Glutamatergic neuron (in vitro differentiated cells): ENCODE data around the gene PDE1C. TPM values are rescaled to one million over a fixed set of nuclear protein-coding genes. Genes with fewer than 3 reads are reported as not detected.

Experiments used
- DNase-seq: peaks from one replicate; pipeline ENCODE4 v3.0.0; 2022
- H3K27ac Mint-ChIP-seq: one replicate; pipeline ENCODE4 v1.8.0; 2020; ENCODE audit warnings: mild to moderate bottlenecking, mixed read lengths, inconsistent platforms; ENCODE audit not compliant: unreplicated experiment
- H3K27me3 Mint-ChIP-seq: one replicate; pipeline ENCODE4 v1.8.0; 2020; ENCODE audit warnings: mild to moderate bottlenecking, moderate library complexity, mixed read lengths, inconsistent platforms; ENCODE audit not compliant: unreplicated experiment
- H3K36me3 Mint-ChIP-seq: one replicate; pipeline ENCODE4 v1.8.0; 2020; ENCODE audit warnings: mild to moderate bottlenecking, mixed read lengths, inconsistent platforms; ENCODE audit not compliant: unreplicated experiment
- H3K4me1 Mint-ChIP-seq: one replicate; pipeline ENCODE4 v1.8.0; 2020; ENCODE audit warnings: mild to moderate bottlenecking, low read depth, mixed read lengths, inconsistent platforms; ENCODE audit not compliant: unreplicated experiment
- H3K4me3 Mint-ChIP-seq: one replicate; pipeline ENCODE4 v1.8.0; 2020; ENCODE audit warnings: mild to moderate bottlenecking, mixed read lengths, inconsistent platforms; ENCODE audit not compliant: unreplicated experiment
- H3K9me3 Mint-ChIP-seq: one replicate; pipeline ENCODE4 v1.8.0; 2020; ENCODE audit warnings: mild to moderate bottlenecking, moderate library complexity, mixed read lengths, inconsistent platforms; ENCODE audit not compliant: unreplicated experiment
- CTCF ChIP-seq: fragments of 200-600 bp; sonication (generic); IDR thresholded peaks from one replicate; pipeline ENCODE4 v1.5.0; 2021; ENCODE audit not compliant: partially characterized antibody, unreplicated experiment
- long read RNA-seq: library from polyadenylated mRNA; unstranded; transcript quantifications from one replicate; pipeline ENCODE4 v2.0.0, GENCODE V29; 2020; ENCODE audit not compliant: unreplicated experiment
- total RNA-seq: library from RNA; stranded (reverse); fragmentation: NEBNext Ultra II Directional; extraction: Animal tissue kit (Norgen Biotek cat#: 25700); gene quantifications from one replicate; pipeline ENCODE4 v1.2.1, GENCODE V29; 2021; ENCODE audit not compliant: unreplicated experiment

PDE1C gene
- total RNA-seq, result 3.3 TPM
- long read RNA-seq, result 0 reads

- no peaks in the 10 kb centered on the region for H3K4me1 Mint-ChIP-seq
- H3K27me3 Mint-ChIP-seq, result peaks cover 8% of the 10 kb centered on the region
- H3K27ac Mint-ChIP-seq, result no peak within 1 kb of the TSS
- no peaks in the 10 kb centered on the region for H3K36me3 Mint-ChIP-seq
- peak within 1 kb of the TSS; percentile 87 for H3K4me3 Mint-ChIP-seq
- DNase-seq, result peak; percentile 52
- H3K9me3 Mint-ChIP-seq, result no peaks in the 10 kb centered on the region
- no peak for TF ChIP-seq CTCF
Observed at GRCh38 chr7:32070406-32071360, at the start of gene PDE1C. Gene PDE1C, minus strand, starts transcription at chr7:32070407.

- no peak for TF ChIP-seq CTCF
- H3K27ac Mint-ChIP-seq, result peak overlapping the region; percentile 33
- no peak overlapping the region for H3K4me3 Mint-ChIP-seq
- H3K9me3 Mint-ChIP-seq, result peaks cover 2% of the 10 kb centered on the region
- H3K4me1 Mint-ChIP-seq, result peaks cover 13% of the 10 kb centered on the region
- H3K36me3 Mint-ChIP-seq, result peaks cover 8% of the 10 kb centered on the region
- peaks cover 2% of the 10 kb centered on the region for H3K27me3 Mint-ChIP-seq
- DNase-seq, result peak; percentile 39
Observed at GRCh38 chr7:32119790-32120196, 49.6 kb upstream of the PDE1C start.

- Mint-ChIP-seq H3K4me3 (no peak overlapping the region), H3K36me3 (no peaks in the 10 kb centered on the region), H3K27ac (no peak overlapping the region), H3K4me1 (peaks cover 13% of the 10 kb centered on the region), H3K9me3 (no peaks in the 10 kb centered on the region), H3K27me3 (peaks cover 2% of the 10 kb centered on the region)
- TF ChIP-seq CTCF, result no peak
- DNase-seq, result no peak
Observed at GRCh38 chr7:32117837-32118236, 47.6 kb upstream of the PDE1C start.

- no peak for DNase-seq
- H3K27ac Mint-ChIP-seq, result no peak overlapping the region
- H3K9me3 Mint-ChIP-seq, result peaks cover 2% of the 10 kb centered on the region
- peaks cover 2% of the 10 kb centered on the region for H3K27me3 Mint-ChIP-seq
- H3K36me3 Mint-ChIP-seq, result no peaks in the 10 kb centered on the region
- H3K4me3 Mint-ChIP-seq, result no peak overlapping the region
- no peak for TF ChIP-seq CTCF
- peaks cover 13% of the 10 kb centered on the region for H3K4me1 Mint-ChIP-seq
Observed at GRCh38 chr7:32116436-32116835, 46.2 kb upstream of the PDE1C start.

GRCh38 chr7:32115831-32116230 is 45.6 kb upstream of the PDE1C start:
- Mint-ChIP-seq H3K36me3 (peaks cover 2% of the 10 kb centered on the region), H3K27me3 (peaks cover 2% of the 10 kb centered on the region), H3K9me3 (peaks cover 3% of the 10 kb centered on the region), H3K4me1 (peaks cover 13% of the 10 kb centered on the region), H3K27ac (no peak overlapping the region), H3K4me3 (no peak overlapping the region)
- no peak for DNase-seq
- no peak for TF ChIP-seq CTCF
